HCT116 (cell line): Measurements from ENCODE around the gene ATF1.

Experiments
- CEBPB ChIP-seq: IDR thresholded peaks from 2 replicates; pipeline ENCODE4 v1.6.1; 2012; ENCODE audit warnings: low read depth
- CTCF ChIP-seq, 3 experiments: fragments of 200-600 bp in 1 of 3; sonication (generic) in 1 of 3; IDR thresholded peaks in 2 of 3; conservative IDR thresholded peaks in 1 of 3; 2 replicates each; pipeline ENCODE4 v1.5.1; 2012 to 2017; ENCODE audit warnings: low read depth in 2 of 3, low read length in 2 of 3, antibody characterized with exemption in 1 of 3, borderline replicate concordance in 1 of 3, control low read depth in 1 of 3, mild to moderate bottlenecking in 1 of 3, mixed read lengths in 1 of 3, mixed run types in 1 of 3, moderate library complexity in 1 of 3; ENCODE audit not compliant: insufficient read depth in 1 of 3
- ELF1 ChIP-seq: IDR thresholded peaks from 2 replicates; pipeline ENCODE4 v1.6.1; 2012; ENCODE audit warnings: low read depth, borderline replicate concordance
- EZH2 ChIP-seq: fragments of 200-600 bp; sonication (generic); IDR thresholded peaks from 2 replicates; pipeline ENCODE4 v1.6.1; 2017; ENCODE audit warnings: antibody characterized with exemption, mixed run types
- EZH2phosphoT487 ChIP-seq: fragments of 200-600 bp; IDR thresholded peaks from 2 replicates; pipeline ENCODE4 v1.6.1; 2018; ENCODE audit warnings: antibody characterized with exemption, borderline replicate concordance
- JUND ChIP-seq: IDR thresholded peaks from 2 replicates; pipeline ENCODE4 v1.6.1; 2012
- POLR2A ChIP-seq: IDR thresholded peaks from 2 replicates; pipeline ENCODE4 v1.7.0; 2011; ENCODE audit warnings: borderline replicate concordance; ENCODE audit not compliant: insufficient read depth, insufficient read length; ENCODE audit errors: extremely low read depth
- POLR2AphosphoS5 ChIP-seq: IDR thresholded peaks from 2 replicates; pipeline ENCODE4 v1.6.1; 2011; ENCODE audit warnings: mild to moderate bottlenecking, low read depth, low read length, moderate library complexity
- RAD21 ChIP-seq: IDR thresholded peaks from 2 replicates; pipeline ENCODE4 v1.6.1; 2012; ENCODE audit warnings: low read depth, mild to moderate bottlenecking
- REST ChIP-seq: IDR thresholded peaks from 2 replicates; pipeline ENCODE4 v1.6.1; 2012; ENCODE audit warnings: low read depth
- TCF7L2 ChIP-seq: IDR thresholded peaks from 2 replicates; pipeline ENCODE4 v1.7.0; 2011; ENCODE audit warnings: borderline replicate concordance, inconsistent platforms; ENCODE audit not compliant: insufficient read depth, insufficient read length; ENCODE audit errors: extremely low read depth
- YY1 ChIP-seq: IDR thresholded peaks from 2 replicates; pipeline ENCODE4 v1.6.1; 2011; ENCODE audit warnings: low read length, low read depth, moderate library complexity, mild to moderate bottlenecking; ENCODE audit not compliant: insufficient replicate concordance; ENCODE audit errors: extremely low read depth
- ZBTB33 ChIP-seq: IDR thresholded peaks from 2 replicates; pipeline ENCODE4 v1.6.1; 2011; ENCODE audit warnings: mild to moderate bottlenecking, low read length, moderate library complexity; ENCODE audit not compliant: insufficient replicate concordance; ENCODE audit errors: extremely low read depth
- ZNF274 ChIP-seq: fragments of 200-500 bp; sonication (Bioruptor generic); IDR thresholded peaks from 2 replicates; pipeline ENCODE4 v1.6.1; 2014; ENCODE audit warnings: mild to moderate bottlenecking, low read depth, low read length, inconsistent platforms

GRCh38 chr12:50803230-50803875 lies 39.5 kb downstream of the ATF1 start:
- TF ChIP-seq POLR2A (no peak), EZH2phosphoT487 (no peak), POLR2AphosphoS5 (no peak), CTCF (IDR thresholded peaks at IDR 0.05 in 2 of 3, conservative IDR thresholded peaks at IDR 0.05 in 1 of 3; ENCODE audit: borderline replicate concordance in 1 of 3, insufficient read depth in 1 of 3, low read depth in 2 of 3, low read length in 2 of 3) (no peak), RAD21 (no peak), CEBPB (no peak), YY1 (no peak), ZNF274 (no peak), ELF1 (no peak), TCF7L2 (no peak), EZH2 (no peak), REST (no peak), JUND (no peak), ZBTB33 (no peak)
